ENCODE data around the gene MAT1A. TPM values are rescaled to one million over a fixed set of nuclear protein-coding genes. Genes with fewer than 3 reads are reported as not detected.

The MAT1A gene
- total RNA-seq, 1 donor, result under 0.01 TPM

- DNase-seq (ENCODE audit: low read depth in 2 of 3, low spot score in 2 of 3), result no peak
Measured at GRCh38 chr10:80283536-80284199, 5.8 kb downstream of the MAT1A start.

GRCh38 chr10:80283119-80283518 is 6.3 kb downstream of the MAT1A start:
- no peak for DNase-seq (ENCODE audit: low read depth in 2 of 3, low spot score in 2 of 3)

DNA sequence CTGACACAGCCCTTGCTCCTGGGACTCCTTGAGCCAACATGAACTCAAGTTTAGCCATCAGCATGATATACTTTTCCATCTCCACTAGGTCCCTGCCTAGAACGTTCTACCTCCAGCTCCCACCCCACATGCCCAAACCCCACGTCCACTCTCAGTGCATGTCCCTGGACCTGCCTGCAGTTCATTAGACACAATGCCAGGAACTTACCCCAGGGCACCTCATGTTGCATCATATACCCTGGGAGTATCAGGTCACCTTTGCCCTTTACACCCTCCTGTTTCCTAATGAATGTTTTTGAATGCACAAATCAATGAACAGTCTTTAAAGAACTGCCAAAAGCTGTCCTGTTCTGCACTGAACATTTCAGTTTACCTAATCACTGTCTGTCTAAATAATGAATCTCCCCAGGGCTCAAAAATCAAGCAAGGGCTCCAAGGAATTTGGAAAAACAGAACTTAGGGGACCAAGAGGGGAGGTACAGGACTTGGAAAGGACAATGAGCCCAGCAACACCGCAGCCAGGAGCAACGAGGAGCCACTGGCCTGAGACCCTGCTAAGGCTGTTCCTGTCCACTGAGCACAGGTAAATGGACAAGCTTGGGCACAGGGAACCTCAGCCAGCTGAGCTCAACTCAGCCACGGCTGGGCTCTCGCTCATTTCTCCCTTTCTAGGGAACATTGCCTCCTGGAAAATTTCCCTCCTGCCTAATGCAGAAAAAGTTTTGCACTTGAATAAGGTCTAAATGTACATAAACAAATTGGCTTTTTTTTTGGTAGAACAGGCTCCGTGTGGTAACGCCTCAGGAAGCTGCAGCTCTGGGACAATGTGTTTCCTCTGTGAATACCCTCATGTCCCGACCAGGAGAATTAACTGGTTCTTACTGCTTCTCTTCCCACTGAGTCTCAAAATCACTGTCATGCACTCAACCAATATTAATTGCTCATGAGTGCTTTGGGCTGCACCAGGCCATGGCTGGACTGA is 7.4 kb downstream of the MAT1A start:
- DNase-seq (ENCODE audit: low read depth in 2 of 3, low spot score in 2 of 3), result no peak

DNA sequence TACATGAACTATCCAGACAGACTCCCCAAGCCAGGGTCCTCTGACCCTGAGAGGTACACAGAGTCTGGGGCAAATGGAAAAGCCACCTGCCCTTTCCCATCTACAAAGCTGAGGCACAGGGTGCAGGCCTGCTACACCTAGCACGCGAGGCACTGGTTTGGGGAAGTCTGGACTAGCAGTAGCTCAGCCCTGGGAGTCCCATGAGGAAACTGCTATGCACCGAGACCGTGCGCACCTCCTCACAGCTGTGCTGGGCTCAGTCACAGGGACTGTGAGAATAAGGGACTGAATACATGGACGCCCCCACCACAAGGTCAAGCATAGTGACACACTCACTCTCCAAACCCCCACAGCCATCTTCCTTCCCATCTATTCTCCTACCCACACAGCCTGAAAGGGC is 8.2 kb downstream of the MAT1A start:
- DNase-seq (ENCODE audit: low read depth in 2 of 3, low spot score in 2 of 3), result no peak

DNA sequence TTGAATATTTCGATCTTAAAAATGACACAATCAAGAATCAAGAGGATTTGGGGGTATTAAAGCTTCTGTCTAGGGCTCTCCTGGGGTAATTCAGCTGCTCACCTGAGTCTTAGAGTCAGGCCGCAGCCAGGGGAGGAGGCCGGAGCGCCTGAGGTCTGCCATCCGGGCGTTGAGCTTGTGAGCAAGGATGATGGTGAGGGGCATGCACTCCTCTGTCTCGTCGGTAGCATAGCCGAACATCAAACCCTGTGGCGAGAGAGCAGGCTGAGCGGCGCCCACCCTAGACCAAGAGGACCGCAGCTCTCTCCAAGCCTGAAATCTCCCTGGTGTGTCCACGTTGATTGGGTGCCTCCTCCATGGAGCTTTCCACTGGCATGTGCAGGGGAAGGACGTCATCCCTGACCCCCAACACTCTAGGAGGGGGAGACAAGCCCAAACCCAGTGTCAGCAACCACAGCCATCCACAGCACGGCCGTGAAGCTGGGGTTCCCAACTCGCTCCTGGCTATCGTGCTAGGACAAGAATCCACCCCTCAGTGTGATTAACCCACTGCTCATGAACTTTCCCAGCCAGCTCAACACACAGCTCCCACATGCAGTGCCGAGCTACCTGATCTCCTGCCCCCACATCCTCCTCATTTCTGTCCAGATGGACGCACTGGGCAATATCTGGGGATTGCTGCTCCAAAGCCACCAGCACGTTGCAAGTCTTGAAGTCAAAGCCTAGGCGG is 9.2 kb downstream of the MAT1A start:
- DNase-seq (ENCODE audit: low read depth in 2 of 3, low spot score in 2 of 3), result no peak

DNA sequence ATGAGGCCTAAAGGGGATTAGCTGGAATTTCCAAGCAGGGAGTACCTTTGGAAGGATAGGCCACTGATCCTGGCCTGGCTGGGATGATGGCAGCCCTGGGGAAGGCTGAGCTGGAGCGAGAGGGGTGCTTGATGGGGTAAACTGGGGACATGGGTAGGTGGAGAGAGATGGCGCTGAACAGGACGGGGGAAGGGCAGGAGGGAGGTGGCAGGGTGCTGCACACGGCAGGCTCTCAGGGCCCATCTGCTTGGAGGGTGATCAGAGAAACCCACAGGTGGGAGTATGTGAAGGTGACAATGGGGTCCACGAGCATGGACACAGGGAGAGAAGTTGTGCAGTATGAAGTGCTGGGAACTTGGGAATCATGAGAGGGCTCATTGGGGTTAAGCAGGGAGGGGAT is 10.3 kb downstream of the MAT1A start:
- DNase-seq (ENCODE audit: low read depth in 2 of 3, low spot score in 2 of 3), result no peak

DNA sequence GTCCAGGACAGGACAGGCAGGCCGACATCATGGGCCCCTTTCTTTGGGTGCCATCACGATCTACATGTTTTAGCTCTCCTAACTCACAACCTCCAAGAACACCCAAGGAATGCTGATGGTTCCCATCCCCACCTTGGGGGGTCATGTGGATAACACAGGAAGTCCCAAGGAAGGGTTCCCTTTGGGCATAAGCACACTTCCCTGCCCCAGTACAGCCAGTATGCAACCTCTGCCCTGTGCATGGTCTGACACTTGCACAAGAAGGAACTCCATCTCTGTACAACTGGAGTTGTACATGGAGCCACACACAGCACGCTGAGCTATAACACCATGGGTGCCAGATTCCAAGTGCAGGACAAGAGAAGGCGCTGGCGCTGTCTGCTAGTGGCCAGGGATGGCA is 11.0 kb downstream of the MAT1A start:
- DNase-seq (ENCODE audit: low read depth in 2 of 3, low spot score in 2 of 3), result no peak

DNA sequence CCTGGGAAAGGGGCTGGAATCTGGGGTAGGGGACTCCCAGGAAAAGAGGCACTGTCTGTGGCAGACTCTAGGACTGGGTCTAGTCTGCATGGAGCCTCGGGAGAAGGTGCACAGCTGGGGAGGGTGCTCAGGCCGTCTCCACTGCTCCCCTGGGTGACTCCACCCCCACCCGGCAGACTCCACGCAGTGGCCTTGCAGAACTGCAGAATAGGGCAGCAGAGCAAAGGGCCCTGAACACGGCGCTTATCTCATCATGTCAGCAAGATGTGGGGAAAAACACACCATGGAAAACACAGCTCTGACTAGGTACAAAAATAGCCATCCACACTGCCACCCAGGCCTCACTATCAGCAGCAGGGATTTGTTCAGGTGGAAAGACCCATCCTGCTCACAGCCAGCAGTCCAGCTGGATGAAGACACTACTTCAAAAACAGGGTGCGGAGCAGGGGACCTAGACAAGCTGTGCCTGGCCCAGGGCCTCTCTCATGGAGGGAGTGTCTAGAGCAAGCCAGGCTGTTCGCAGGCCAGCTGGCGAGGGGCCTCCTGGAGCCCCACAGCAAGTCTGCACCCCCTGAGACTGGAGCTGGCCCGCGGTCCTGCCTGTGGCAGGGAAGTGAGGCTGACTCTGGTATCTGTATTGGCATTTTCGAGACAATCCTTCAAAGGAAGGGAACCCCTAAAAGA is 11.7 kb downstream of the MAT1A start:
- no peak for DNase-seq (ENCODE audit: low read depth in 2 of 3, low spot score in 2 of 3)

DNA sequence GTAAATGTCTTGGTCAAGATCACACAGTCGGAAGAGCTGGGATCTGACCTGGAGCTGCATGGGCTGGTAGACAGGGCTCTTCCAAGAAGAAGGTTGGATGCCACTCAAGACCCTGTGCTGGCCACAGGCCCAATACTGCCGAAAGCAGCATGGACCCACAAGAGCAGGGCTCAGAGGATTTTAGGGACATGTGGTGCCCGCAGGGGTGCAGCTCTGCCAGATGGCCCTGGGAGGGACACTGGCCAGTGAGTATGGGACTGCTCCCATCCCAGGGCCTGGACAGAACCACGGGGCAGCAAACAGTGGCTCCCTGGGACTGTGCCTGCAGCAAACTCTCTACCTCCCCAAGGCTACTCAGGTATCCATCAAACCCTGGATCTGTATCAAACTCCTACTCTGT is 12.4 kb downstream of the MAT1A start:
- no peak for DNase-seq (ENCODE audit: low read depth in 2 of 3, low spot score in 2 of 3)

DNA sequence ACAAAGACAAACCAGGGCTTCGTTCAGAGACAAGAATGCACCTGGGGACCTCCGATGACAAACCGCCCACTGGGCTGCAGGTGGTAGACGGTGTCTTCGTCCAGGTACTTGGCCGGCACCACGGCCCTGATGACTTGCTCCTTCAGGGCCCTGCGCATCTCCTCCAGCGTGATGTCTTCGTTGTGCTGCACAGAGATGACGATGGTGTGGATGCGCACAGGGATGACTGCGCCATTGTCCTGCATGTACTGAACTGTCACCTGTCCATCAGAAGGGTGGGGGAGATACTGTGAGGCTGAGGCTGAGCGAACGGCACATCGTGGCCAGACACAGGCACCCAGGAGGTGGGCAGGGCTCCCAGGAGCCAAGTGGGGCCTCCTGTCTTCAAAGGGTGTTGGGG is 13.1 kb downstream of the MAT1A start:
- DNase-seq (ENCODE audit: low read depth in 2 of 3, low spot score in 2 of 3), result no peak

GRCh38 chr10:80275756-80276155 is 13.7 kb downstream of the MAT1A start:
- no peak for DNase-seq (ENCODE audit: low read depth in 2 of 3, low spot score in 2 of 3)

GRCh38 chr10:80275135-80275498 is 14.3 kb downstream of the MAT1A start:
- no peak for DNase-seq (ENCODE audit: low read depth in 2 of 3, low spot score in 2 of 3)

DNA sequence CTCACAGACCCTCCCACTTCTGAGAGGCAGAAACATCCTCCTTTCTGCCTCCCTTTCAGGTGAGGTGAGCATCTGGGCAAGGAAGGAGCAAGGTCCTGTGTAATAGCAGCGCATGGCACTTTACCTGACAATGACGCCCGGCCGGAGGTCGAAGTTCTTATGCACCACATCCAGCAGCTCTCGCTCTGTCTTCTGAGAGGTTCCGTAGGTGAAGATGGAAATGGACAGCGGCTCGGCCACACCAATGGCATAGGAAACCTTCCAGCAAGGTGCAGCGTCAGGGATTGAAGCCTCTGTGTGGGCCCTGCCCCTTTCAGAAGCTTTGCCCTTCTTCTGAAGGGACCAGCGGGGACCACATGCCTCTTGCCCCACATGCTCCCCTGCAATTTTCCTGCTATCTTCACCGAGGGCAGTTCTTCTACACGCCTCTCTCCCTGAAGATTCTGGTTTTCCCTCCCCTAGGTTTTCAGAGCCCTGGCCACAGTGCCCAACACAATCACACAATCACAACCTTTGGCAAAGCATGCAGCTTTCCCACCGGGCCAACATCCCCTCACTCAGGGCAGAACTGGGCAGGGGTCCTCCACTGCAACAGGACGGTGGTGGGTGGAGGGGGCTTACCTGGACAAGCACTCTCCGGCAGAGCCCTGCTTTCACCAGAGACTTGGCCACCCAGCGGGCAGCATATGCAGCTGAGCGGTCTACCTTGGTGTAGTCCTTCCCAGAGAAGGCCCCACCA is 14.9 kb downstream of the MAT1A start:
- no peak for DNase-seq (ENCODE audit: low read depth in 2 of 3, low spot score in 2 of 3)

- DNase-seq (ENCODE audit: low read depth in 2 of 3, low spot score in 2 of 3), result no peak
Measured at GRCh38 chr10:80273523-80274170, 15.8 kb downstream of the MAT1A start.

GRCh38 chr10:80272793-80273522 is 16.5 kb downstream of the MAT1A start:
- DNase-seq (ENCODE audit: low read depth in 2 of 3, low spot score in 2 of 3), result peak in 1 of 3 donors; percentile 19

DNA sequence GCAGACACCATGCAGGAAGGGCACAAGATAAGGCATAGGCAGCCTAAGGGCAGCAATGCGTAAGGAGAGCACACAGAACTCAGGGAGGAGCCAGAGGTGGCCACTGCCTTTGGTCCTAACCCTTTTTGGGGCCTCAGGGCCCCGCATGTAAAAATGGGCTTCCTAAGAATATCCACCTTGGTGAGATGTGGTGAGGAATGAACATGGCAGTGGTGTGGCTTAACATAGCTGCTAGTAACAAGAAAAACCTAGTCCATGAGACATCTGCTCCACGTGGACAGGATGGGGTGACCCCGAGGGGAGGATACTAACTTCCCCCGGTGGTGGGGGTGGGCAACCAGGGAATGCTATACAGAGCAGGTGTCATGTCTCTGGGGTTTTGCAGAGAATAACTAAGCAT is 18.0 kb downstream of the MAT1A start:
- no peak for DNase-seq (ENCODE audit: low read depth in 2 of 3, low spot score in 2 of 3)

GRCh38 chr10:80270887-80271286 is 18.6 kb downstream of the MAT1A start:
- no peak for DNase-seq (ENCODE audit: low read depth in 2 of 3, low spot score in 2 of 3)

DNA sequence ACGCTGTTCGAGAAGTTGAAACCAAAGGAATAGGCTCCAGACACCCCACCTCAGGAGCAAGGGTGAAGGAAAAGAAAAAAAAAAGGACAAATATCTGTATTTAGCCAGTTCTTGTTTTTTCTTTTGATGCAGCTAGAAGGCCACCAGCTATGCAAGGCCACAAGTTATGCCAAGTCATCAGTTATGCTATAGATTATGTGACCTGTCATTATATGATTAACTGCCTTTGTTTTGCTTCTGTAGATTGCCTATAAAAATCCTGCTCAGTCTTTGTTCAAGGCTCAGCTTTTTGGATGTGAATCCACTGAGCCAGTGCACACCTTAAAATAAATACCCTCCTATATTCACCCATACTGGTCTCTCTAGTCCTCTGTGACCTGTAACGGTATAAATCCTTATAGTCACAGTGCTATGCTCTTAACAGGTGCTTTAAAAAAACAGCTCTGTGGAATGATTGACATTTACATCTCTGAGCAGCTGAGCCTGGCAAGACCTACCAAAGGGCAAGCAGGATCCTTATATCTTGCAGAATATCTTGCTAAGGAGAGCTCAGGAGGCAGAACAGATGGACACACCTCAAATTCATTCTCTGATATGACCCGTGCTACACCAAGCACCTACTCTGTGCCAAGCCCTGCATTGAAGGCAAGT is 20.4 kb downstream of the MAT1A start:
- DNase-seq (ENCODE audit: low read depth in 2 of 3, low spot score in 2 of 3), result no peak

Data from hematopoietic multipotent progenitor cell (in vitro differentiated cells).